22Rv1 (cell line): Measurements from ENCODE around the gene ATP2C1.

ENCODE experiments used
- H3K27ac ChIP-seq: fragments of 450-650 bp; 2 replicates; pipeline ENCODE4 v1.5.1; 2017
- ZFX ChIP-seq: fragments of 450-650 bp; IDR thresholded peaks from 2 replicates; pipeline ENCODE4 v1.6.1; 2017; ENCODE audit warnings: antibody characterized with exemption, borderline replicate concordance
- TF ChIP-seq, protein P1 (sequence below): fragments of 450-650 bp; IDR thresholded peaks from 2 replicates; pipeline ENCODE4 v1.5.1; 2017; ENCODE audit warnings: mild to moderate bottlenecking

ATP2C1 gene

GRCh38 chr3:130941793-130942192 is 47.9 kb downstream of the ATP2C1 start:
- TF ChIP-seq, protein P1, sequence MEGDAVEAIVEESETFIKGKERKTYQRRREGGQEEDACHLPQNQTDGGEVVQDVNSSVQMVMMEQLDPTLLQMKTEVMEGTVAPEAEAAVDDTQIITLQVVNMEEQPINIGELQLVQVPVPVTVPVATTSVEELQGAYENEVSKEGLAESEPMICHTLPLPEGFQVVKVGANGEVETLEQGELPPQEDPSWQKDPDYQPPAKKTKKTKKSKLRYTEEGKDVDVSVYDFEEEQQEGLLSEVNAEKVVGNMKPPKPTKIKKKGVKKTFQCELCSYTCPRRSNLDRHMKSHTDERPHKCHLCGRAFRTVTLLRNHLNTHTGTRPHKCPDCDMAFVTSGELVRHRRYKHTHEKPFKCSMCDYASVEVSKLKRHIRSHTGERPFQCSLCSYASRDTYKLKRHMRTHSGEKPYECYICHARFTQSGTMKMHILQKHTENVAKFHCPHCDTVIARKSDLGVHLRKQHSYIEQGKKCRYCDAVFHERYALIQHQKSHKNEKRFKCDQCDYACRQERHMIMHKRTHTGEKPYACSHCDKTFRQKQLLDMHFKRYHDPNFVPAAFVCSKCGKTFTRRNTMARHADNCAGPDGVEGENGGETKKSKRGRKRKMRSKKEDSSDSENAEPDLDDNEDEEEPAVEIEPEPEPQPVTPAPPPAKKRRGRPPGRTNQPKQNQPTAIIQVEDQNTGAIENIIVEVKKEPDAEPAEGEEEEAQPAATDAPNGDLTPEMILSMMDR, result no peak
- TF ChIP-seq ZFX, result no peak
- no peak overlapping the region for H3K27ac ChIP-seq

GRCh38 chr3:130946882-130947281 is 53.0 kb downstream of the ATP2C1 start:
- TF ChIP-seq, protein P1, result no peak
- no peak for TF ChIP-seq ZFX
- H3K27ac ChIP-seq, result no peak overlapping the region

DNA sequence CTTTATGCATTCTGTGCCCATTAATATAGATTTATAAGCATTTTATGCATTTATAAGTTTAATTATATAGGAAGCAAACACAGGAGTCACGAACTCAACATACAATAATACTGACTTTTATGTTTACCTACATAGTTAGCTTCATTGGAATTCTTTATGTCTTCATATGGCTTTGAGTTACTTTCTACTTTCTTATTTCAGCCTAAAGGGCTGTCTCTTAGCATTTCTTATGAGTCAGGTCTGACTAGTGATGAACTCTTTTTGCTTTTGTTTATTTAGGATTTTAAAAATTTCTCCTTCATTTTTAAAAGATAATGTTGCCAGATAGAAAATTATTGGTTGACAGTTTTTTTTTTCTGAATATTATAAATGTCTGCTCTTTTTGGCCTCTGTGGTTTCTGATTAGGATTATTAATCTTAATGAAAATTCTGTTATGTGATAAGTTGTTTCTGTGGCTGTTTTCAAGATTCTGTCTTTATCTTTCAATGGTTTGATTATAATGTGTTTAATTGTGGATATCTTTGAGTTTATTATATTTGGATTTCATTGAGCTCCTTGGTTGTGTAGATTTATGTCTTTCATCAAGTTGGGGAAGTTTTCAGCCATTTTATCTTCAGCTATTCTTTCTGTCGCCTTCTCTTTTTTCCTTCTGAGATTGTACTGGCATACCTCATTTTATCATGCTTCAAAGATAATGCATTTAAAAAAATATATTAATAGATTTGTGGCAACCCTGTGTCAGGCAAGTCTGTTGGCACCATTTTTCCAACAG is 54.3 kb downstream of the ATP2C1 start:
- no peak overlapping the region for H3K27ac ChIP-seq
- no peak for TF ChIP-seq ZFX
- TF ChIP-seq, protein P1, result no peak

GRCh38 chr3:130948929-130949328 is 55.0 kb downstream of the ATP2C1 start:
- H3K27ac ChIP-seq, result no peak overlapping the region
- TF ChIP-seq, protein P1, result no peak
- TF ChIP-seq ZFX, result no peak

DNA sequence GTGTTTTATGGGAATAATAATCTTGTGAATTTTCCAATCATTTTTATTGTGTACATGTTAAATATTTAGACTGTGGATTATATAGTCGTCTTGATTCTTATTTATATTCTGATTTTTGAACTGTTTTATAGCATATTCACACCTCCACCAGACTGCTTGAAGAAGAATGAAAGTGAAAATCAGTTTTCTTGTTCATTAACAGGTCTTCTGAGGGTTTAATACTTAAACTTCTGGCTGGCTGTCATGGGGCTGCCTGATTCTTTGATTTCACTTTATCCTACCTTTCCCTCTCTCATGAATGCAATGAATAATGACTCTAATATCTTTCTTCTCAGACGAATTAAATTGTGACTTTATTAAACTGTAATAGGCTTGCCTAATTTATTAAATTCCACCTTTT is 56.2 kb downstream of the ATP2C1 start:
- TF ChIP-seq ZFX, result no peak
- TF ChIP-seq, protein P1, result no peak
- H3K27ac ChIP-seq, result no peak overlapping the region

DNA sequence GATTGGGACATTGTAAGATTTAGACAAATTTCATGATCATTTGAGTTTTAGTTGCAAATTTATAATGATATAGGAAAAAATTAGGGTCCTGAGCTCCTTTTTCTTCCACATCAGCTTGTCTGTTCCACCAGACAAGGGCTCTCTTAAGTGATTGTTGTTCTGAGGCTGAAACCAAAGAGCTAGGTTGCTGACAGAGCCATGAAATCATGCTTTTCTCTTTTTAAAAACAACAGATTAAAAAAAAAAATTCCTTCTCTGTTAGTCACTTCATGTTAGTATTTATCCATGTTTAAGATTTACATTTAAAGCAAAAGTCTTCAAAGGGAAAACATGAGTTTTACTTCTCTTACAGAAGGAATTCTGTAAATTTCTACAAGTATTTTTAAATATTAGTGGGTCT is 56.8 kb downstream of the ATP2C1 start:
- no peak overlapping the region for H3K27ac ChIP-seq
- TF ChIP-seq, protein P1, result no peak
- no peak for TF ChIP-seq ZFX

GRCh38 chr3:130955481-130955880 is 61.6 kb downstream of the ATP2C1 start:
- H3K27ac ChIP-seq, result no peak overlapping the region
- TF ChIP-seq, protein P1, result no peak
- no peak for TF ChIP-seq ZFX
